HG02759 (cell line): ENCODE data around the gene KDM4C.
A peak's percentile ranks its signal among the peaks of the same experiment; 100 is the strongest.
"Not testable (repeated sequence)": the region's sequence is repeated elsewhere in the genome, so short reads cannot be mapped to it uniquely, and the experiment has no call there.

Experiments
- ATAC-seq: cut with Tn5 transposase; IDR thresholded peaks from one replicate; pipeline ENCODE4 v1.9.1; 2021; ENCODE audit warnings: mild to moderate bottlenecking, moderate library complexity; ENCODE audit not compliant: unreplicated experiment

KDM4C gene

DNA sequence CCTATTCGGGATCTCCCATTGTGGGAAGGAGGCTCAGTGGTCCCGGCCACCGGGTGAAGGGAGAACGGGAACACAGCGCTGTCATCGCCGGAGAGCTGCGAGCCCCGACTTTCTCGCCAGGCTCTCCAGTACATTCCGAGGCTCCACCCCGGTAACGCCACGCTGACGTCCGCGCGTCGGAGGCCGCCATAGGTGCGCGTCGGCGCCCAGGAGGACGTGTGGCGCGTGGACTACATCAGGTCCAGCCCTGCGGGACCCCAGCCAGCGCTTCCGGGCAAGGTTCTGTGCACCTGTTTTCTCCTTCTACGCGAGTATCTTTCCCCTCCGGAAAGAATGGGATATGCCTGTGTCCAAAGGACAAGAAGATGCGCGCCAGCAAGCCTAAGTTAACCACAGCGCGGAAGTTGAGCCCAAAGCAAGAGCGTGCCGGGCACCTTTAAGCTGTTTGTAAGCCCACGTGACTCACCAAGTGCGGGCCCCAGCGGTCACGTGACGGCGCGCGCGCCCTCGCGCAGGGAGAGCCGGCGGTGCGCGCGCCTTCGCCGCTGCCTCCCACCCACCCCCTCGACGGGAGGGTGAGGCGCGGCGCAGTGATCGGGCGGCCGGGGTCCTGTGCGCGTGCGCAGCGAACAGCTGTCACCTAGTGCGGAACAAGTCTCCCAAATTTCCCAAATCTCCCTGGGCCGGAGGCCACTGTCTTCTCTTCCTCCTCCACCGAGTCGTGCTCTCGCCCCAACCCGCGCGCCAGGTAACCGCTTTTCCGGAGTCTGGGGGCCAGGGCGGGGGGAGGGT lies at the start of gene KDM4C:
TSS of gene KDM4C (plus strand) at position 518 of the 792 bp plus-strand sequence. CDS start 35,016 bp downstream, outside the sequence.
- ATAC-seq: peak; percentile 85

DNA sequence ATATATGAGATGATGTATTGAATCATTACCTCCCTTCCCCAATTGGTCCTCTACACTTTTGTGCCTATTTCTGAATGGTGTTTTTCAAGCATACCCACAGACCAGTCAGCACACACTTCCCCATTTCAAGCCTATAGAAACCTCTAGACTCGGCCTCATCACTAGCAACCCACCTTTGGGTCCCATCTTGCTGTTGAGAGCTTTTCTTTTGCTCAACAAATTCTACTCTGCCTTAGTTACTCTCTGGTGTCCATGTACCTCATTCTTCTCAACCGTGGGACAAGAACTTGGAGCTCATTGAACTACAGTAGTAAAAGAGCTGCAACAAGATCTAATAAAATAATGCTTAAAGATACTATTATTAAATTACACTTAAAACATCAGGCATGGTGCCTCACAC lies 49.0 kb upstream of the KDM4C start:
- ATAC-seq: no peak

DNA sequence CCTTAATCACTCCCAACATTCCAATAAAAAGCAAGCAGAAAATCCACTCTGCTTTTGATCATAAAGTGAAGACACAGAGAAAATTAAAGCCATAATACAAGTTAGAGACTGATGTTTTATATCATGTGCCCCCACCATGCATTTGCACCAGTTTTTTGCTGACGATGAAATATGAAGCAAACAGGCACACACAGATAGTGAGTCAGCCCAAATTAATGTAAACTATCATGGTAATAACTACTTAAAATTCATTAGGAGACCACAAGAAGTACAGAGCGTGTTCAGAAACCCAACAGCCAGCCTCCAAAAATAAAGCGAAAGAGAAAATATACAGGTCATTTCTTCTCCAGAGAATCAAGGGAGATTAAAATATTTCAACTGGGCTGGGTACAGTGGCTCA lies 46.4 kb upstream of the KDM4C start:
- no peak for ATAC-seq

DNA sequence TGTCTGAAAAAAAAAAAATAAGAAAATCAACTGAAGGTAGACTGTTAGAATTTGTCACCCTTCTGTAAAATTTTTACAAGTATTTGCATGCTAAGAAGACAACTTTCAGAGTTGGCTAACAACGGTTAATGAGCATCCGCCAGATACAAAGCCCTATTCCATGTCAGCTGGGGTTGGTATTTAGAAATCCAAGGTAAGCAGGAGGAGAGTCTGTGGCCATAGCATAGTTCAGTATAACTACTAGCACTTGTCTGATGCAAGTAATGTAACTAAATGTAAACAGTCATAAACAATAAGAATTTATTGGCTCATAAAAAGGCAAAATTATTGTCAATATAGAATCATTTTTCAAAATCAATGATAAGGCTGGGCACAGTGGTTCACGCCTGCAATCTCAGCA lies 45.7 kb upstream of the KDM4C start:
- ATAC-seq: no peak

DNA sequence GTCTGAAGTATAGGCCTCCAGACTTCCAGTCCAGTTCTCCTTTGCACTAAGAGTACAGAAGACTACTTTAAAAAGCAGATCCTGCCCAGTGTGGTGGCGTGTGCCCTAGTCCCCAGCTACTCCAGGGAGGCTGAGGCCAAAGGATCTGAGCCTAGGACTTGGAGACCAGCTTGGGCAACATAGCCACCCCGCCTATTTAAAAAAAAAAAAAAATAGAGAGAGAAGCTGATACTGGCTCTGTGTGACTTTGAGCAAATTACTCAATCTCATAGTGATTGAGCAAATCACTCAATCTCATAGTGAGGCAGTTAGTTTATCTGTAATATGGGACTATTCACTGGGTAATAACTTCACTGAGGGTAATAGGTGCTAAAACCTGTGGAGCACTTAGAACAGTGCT lies 43.6 kb upstream of the KDM4C start:
- no peak for ATAC-seq

DNA sequence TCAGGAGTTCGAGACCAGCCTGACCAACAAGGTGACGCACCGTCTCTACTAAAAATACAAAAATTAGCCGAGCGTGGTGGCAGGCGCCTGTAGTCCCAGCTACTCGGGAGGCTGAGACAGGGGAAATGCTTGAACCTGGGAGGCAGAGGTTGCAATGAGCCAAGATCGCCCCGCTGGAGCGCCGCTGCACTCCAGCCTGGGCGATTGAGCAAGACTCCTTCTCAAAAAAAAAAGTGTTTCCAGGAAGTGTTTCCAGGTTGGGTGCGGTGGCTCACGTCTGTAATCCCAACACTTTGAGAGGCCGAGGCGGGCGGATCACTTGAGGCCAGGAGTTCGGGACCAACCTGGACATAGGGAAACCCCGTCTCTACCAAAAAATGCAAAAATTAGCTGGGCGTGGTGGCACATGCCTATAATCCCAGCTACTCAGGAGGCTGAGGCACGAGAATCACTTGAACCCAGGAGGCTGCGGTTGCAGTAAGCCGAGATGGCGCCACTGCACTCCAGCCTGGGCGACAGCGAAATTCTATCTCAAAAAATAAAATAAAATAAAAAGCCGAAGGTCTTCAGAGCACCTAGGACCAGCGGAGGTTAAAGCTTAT lies 42.5 kb upstream of the KDM4C start:
- ATAC-seq: not testable (repeated sequence)

DNA sequence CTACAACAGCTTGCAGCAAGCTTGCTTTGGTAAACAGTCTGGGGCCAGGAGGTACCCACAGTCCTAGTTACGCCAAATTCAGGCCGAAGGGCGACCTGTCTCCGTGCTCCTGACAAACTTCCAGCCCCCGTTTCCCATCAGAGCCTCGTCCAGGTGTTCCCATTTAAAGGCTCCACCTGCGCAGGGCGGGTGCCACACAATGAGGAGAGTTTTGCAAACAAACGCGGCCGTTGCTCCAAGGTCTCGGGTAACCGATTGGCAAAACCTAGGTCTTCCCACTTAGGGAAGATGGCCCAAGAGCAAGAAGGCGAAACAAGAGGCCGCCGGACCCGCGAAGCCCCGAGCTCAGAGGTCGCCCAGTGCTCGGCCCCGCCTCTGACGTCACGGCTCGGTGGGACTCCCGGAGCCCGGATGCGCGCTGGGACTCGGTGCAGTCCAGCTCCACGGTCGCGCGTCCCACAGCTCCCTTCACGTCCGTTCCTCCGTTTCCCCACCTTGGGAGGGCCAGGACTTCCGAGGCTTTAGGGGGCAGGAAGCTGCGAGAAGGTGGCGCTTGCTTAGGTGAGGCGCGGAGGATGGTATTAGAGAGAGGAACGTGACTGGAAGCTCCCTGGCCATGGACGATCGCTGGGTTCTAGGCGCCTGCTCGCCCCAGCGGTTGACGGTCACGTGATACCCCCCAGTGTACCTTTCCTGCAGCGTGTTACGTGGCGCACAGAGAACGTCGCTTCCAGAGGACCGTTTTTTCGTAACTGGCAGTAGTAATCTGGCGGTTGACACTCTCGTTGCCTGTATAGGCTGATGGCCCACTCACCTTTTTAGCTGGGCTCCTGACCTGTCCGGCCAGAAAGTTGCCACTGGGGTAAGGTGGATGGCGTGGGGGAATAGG lies 41.8 kb upstream of the KDM4C start:
- peak; percentile 92 for ATAC-seq

DNA sequence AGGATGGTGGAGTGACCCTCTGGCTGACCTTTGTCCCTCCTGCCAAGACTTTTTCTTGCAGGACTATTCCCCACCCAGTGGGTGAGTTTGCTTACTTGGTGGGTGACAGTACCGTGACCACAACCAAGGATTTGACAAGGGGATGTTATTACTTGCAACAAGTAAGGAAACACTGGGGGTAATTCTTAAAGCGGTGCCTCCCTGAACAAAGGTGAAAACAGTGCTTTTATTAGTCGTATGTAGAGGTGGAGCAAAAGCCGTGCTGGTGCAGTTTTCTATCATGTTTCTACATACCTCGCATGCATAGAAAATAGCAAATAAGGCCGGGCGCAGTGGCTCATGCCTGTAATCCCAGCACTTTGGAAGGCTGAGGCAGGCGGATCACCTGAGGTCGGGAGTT lies 41.0 kb upstream of the KDM4C start:
- no peak for ATAC-seq

DNA sequence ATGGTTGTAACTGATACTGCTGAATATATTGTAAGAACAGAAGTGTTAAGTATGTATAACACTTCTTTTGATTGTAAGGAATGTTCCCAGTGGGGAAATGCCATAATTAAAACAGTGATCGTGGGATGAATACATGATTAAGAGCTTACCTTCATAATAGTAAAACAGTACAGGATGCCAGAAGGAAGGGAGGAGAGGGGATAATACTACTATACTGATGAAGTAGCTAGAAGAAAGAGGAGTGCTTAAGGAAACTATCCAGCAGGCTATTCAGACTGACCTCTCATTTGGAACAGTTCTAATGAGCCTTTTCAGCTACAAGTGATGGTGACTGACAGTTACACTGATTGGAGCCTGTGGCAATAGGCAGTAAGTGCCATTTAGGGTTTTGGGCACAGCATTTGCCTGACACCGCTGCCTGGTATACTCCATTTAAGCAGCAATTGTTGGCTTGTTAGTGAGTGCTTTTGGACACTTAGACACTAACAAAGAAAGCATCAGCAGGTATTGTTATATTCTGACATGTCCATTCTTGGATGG lies 33.8 kb upstream of the KDM4C start:
- no peak for ATAC-seq

DNA sequence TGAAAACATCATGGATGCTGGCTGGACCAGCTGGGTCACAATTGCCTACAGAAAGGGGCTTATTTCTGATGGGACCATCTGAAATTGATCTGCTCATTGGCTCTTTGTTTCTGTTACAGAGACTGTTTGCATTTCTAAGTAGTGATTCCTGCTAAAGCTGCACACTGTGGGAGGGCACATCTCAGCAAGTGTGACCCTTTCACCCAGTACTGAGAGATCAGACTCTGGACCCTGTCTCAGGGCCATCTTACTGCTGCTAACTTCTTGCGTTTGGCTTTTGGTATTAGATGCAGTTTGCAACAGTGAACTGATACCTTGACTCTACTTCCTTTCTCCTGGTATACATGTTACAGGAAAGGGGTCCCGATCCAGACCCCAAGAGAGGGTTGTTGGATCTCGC lies 24.5 kb upstream of the KDM4C start:
- no peak for ATAC-seq

DNA sequence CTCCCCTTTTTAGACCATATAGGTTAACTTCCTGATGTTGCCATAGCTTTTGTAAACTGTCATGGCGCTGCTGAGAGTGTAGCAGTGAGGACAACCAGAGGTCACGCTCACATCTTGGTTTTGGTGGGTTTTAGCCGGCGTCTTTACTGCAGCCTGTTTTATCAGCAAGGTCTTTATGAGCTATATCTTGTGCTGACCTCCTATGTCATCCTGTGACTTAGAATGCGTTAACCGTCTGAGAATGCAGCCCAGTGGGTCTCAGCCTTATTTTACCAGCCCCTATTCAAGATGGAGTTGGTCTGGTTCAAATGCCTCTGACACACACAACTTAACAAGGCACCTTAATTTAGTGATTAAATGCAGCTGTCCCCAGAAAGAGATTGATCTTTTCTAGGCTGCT lies 23.9 kb upstream of the KDM4C start:
- ATAC-seq: no peak

DNA sequence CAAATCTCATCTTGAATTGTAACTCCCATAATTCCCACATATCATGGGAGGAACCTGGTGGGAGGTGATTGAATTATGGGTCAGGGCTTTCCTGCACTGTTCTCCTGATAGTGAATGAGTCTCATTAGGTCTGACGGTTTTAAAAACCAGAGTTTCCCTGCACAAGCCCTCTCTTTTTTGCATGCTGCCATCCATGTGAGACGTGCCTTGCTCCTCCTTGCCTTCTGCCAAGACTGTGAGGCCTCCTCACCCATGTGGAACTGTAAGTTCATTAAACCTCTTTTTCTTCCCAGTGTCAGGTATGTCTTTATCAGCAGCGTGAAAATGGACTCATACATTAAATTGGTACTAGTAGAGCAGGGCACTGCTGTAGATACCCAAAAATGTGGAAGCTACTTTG lies 22.4 kb upstream of the KDM4C start:
- ATAC-seq: no peak

DNA sequence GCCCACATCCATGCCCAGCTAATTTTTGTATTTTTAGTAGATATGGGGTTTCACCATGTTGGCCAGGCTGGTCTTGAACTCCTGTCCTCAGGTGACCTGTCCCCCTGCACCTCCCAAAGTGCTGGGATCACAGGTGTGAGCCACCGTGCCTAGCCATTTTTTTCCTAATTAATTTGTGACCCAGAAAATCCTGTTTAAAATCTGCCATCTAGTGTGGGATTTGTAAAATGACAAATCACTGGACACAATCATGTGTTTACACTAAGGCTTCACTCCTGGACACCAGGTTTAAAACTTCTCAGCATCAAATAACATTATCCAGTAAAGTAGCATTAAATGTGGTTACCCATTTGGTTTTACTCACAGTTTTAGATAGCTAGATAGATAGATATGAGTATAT lies 18.6 kb upstream of the KDM4C start:
- no peak for ATAC-seq

DNA sequence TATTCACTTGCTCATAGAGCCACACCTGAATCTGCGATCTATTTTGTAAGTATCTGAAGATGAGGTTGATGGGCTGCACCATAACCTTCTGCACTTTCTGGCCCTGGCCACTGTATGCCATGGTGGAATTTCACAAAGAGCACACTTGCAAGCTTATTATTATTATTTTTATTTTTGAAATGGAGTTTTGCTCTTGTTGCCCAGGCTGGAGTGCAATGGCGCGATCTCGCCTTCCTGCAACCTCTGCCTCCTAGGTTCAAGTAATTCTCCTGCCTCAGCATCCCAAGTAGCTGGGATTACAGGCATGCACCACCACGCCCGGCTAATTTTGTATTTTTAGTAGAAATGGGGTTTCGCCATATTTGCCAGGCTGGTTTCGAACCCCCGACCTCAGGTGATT lies 8.9 kb upstream of the KDM4C start:
- not testable (repeated sequence) for ATAC-seq

DNA sequence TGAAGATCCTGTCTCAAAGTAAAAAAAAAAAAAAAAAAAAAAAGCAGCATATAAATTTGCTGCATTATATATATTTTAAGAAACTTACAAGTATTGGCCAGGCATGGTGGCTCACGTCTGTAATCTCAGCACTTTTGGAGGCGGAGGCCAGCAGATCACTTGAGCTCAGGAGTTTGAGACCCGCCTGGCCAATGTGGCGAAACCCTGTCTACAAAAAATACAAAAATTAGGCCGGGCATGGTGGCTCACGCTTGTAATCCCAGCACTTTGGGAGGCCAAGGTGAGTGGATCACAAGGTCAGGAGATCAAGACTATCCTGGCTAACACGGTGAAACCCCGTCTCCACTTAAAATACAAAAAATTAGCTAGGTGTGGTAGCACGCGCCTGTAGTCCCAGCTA lies 2.9 kb upstream of the KDM4C start:
- not testable (repeated sequence) for ATAC-seq

DNA sequence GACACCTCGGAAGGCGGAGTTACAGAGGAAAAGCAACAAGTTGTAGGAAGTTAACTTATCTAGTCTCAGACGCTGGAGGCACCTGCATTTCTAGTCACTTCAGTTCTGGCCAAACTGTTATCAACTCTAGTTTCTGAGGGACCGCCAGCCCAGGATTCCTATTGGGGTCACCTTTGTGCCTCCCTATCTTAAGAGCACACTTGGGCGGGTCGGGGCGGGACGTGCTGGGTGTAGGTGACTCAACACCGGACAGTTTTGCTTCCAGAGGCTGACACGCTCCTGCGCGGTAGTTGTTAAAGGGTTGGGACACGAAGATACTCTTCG lies 679 bp upstream of the KDM4C start:
- peak; percentile 39 for ATAC-seq

DNA sequence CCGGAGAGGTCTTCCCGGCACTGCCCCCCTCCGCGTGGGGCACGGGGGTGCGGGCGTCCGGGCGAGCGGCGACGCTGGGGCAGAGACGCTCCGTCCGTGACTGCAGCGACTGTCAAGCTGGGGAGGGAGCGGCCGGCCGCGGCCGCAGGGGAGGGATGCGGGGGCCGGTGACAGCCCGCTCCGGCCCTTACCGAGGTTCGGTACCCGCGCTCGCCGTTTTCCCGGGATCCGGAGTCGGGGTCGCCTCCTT lies 400 bp downstream of the KDM4C start:
- ATAC-seq: peak; percentile 16

DNA sequence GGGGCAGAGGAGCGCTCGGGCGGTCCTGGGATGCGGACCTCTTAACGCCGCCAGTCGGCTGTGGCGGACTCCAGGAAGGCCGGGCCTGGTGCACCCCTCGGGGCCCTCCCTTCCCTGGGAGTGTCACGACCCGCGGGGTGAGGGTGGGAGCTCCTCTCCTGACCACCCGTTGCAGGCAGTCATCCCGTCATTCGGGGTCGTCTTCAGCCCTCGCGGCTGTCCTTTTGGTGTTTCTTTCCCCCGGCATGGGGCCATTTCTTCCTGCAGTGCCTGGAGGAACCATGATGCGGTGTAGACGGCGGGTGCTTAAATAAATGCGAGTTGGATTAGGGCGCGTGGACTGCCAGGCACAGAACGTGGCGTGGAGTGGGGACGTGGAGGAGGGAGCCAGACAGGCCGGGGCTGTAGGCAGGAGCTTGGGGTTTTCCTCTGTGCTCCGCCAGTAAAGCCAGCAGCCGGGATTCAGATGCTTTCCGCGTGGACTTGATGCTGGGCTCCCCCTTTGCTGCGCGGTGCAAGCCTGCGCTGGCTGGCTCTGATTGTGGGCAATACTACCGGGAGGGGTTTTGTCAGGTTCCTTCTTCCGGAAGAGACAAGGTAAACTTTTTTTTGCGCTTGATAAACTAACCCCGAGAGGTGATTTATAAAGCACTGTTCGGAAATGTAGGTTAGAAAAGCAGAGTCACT lies 868 bp downstream of the KDM4C start:
- ATAC-seq: peak; percentile 27

DNA sequence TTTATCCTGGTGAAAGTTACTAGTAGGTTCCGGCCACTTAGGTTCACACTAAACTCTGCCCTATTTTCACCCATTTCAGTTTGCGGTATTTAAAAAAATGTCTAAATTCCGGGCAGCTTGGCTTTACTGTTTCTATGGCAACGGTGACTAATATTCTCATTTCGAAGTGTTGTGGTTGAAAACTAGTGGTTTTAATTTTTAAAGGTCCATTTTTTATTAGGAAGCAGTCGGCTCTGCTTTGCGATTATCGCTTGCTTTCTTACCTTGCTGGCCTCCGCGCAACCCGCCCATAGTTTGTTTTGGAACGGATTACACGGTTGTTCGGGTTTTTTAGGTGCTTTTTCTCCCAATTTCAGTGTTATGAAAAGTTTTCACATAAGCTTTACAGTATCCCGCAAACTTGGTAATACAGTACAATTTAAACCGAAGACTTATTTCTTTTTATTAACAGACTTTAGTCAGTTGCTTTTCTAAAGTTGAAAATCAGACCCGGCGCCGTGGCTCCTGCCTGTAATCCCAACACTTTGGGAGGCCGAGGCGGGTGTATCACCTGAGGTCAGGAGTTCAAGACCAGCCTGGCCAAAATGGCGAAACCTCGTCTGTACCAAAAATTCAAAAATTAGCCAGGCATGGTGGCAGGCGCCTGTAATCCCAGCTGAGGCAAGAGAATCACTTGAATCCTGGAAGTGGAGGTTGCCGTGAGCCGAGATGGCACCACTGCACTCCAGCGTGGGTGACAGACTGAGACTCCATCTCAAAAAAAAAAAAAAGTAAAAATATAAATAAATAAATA lies 1.6 kb downstream of the KDM4C start:
- ATAC-seq: peak; percentile 6

DNA sequence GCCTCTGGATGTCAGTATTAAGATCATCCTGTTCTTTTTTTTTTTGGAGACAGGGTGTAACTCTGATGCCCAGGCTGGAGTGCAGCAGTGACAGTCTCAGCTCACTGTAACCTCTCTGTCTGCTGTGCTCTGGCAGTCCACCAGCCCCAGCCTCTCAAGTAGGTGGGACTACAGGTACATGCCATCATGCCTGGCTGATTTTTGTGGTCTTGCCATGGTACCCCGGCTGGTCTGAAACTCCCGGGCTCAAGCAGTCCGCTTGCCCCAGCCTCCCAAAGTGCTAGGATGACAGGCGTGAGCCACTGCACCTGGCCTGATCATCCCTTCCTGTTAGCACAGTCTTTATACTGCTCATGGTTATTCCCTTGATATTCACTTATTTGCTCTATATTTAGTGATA lies 3.5 kb downstream of the KDM4C start:
- no peak for ATAC-seq
